ENCODE data around the gene DOCK11.
"Not testable (repeated sequence)": the region's sequence is repeated elsewhere in the genome, so short reads cannot be mapped to it uniquely, and the experiment has no call there.

DOCK11 gene

DNA sequence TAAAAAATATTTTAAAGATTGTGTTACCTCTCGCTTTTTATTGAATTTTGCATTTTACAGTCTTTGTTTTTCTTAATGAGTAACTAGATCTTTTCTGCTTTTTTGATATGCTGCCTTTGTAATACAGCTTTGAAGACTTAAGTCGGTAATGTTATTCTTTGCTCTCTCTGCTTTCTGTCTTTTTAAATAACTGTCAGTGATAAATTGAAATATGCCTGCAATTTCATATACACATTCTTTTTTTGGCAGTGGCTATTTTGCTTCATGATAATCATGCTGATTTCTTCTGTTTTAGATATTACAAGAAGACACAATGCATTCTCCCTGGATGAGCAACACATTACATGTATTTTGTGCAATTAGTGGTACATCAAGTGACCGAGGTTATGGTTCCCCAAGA, 189.8 kb downstream of the DOCK11 start:
- no peak for DNase-seq (ENCODE audit: low read depth, low spot score)

DNA sequence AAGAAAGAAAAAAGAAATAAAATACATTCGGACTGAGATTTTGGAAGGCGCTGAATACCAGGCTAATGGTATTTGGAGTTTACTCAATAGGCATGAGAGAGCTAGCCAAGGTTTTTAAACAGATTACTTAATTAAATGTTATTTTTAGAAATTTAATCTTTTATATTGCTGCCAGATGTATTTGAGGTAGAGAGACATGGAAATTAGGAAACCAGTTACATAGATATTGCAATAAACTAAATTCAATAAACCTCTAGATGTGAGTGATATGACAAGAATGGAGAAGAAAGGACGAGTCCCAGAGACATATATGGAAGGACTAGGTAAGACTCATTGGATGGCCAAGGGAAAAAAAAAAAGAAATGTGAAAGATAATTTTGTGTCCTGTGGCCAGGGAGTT, 193.3 kb downstream of the DOCK11 start:
- DNase-seq (ENCODE audit: low read depth, low spot score): no peak

DNA sequence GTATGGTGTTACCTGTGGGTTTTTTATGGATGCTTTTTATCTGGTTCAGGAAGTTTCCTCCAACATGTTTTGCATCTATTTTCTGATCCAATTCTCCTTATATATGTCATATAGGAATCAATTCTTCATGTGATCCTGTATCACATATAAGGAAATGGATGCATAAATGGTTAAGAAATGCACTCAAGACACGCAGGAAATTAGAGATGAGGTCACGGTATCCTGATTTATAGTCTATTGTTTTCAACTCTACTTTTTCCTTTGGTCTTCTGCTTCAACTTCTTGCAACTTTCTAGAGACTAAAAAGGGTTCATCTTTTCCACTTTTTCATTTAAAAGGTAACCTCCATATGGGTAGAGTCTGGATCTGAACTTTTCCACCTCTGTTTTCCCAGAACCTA, 198.2 kb downstream of the DOCK11 start:
- no peak for DNase-seq (ENCODE audit: low read depth, low spot score)

DNA sequence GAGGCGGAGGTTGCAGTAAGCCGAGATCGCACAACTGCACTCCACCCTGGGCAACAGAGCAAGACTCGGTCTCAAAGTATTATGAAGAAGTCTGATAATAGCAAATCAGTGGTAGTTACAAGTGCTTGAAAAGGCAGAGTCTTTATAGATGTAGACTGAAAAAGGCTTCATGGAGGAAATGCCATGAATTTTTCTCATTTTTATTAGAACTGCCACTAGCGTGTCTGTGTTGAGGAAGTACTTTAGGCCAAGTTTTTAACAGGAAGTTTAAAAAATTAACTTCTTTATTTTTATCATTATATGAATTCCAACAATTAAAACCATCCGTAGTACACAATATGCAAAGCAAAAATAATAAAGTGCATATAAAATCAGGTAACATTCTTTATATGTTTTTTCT, 199.0 kb downstream of the DOCK11 start:
- no peak for DNase-seq (ENCODE audit: low read depth, low spot score)

DNA sequence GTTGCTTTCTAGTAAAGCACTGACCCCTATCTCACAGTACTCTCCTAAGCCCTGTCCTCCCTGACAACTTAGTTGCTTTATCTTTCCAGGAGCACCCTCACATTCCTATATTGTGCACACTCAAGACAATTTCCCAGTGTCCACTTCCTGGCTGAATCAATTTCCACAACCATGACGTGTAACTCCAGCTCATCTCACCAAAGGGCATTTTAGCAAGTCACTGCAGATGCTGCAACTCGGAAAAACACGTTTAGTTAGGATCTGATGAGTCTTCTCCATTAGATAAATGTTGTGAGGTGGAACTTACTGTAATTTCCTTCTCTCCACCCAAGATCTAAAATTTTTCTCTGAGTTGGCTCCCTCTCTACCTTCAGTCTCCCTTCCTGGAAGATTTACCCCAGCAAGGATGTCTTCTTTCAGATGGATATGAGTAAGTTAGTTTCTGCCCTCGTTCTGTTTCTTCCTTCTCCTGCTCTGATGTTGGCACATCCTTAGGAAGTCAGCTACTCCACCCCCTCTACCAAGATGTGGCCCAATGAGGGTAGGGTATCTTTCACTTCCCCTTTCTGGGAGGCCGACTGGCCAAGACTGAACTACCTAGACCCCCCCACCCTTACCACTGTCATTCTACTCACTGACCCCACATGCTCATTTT, 203.0 kb downstream of the DOCK11 start:
- no peak for DNase-seq (ENCODE audit: low read depth, low spot score)

DNA sequence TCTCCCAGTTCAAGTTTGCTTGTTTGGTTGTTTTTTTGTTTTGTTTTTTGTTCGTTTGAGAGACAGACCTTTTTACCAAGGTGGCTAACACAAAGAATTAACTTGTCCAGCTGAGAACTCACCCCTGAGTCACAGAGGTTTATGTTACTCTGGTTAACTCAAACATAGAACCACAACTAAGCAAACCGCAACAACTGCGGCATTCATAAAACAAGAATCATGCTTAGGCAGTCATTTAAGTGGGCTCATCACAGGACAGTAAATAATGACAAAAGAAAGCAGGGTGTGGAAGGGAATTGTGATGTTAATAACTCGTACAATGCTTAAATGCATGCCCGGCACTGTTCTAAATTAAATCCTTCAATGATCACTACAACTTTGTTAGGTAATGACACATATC, 207.1 kb downstream of the DOCK11 start:
- no peak for DNase-seq (ENCODE audit: low read depth, low spot score)

DNA sequence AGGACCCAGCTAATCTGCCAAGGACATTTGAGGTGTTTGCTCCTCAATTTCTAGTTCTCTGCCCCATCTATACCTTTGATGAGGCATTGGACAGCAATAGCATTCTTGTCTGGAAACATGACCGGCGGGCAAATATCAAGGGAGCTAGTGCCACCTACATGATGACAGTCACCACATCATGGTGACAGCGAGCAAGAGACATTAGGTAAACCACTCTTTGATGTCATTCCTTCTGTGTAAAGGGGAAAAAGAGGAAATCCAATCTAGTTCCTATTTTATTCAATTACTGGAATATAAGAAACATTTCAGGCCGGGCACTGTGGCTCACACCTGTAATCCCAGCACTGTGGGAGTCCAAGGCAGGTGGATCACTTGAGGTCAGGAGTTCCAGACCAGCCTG, 211.1 kb downstream of the DOCK11 start:
- DNase-seq (ENCODE audit: low read depth, low spot score): no peak

DNA sequence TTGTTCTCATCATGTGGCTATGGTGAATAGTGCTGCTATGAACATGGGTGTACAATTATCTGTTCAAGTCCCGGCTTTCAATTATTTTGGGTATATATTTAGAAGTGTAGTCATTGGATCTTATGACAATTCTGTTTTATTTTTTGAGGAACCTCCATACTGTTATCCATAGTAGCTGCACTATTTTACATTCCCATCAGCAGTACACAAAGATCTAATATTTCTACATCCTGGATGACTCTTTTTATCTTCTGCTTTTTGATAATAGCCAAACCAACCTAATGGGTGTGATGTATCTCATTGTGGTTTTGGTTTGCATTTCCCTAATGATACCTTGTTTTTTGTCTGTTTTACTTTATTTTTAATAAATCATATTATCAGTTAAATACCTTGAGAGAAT, 218.9 kb downstream of the DOCK11 start:
- DNase-seq (ENCODE audit: low read depth, low spot score): no peak

DNA sequence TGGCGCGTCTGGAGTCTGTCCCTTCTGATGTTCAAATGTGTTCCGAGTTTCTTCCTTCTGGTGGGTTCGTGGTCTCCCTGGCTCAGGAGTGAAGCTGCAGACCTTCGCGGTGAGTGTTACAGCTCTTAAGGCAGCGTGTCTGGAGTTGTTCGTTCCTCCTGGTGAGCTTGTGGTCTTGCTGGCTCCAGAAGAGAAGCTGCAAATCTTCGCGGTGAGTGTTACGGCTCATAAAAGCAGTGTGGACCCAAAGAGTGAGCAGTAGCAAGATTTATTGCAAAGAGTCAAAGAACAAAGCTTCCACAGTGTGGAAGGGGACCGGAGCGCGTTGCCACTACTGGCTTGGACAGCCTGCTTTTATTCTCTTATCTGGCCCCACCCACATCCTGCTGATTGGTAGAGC, 220.3 kb downstream of the DOCK11 start:
- not testable (repeated sequence) for DNase-seq (ENCODE audit: low read depth, low spot score)

DNA sequence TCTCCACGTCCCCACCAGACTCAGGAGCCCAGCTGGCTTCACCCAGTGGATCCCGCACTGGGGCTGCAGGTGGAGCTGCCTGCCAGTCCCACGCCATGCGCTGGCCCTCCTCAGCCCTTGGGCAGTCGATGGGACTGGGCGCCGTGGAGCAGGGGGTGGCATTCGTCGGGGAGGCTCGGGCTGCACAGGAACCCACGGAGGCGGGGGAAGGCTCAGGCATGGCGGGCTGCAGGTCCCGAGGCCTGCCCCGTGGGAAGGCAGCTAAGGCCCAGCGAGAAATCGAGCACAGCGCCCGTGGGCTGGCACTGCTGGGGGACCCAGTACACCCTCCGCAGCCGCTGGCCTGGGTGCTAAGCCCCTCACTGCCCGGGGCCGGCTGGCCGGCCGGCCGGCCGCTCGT, 221.2 kb downstream of the DOCK11 start:
- not testable (repeated sequence) for DNase-seq (ENCODE audit: low read depth, low spot score)

DNA sequence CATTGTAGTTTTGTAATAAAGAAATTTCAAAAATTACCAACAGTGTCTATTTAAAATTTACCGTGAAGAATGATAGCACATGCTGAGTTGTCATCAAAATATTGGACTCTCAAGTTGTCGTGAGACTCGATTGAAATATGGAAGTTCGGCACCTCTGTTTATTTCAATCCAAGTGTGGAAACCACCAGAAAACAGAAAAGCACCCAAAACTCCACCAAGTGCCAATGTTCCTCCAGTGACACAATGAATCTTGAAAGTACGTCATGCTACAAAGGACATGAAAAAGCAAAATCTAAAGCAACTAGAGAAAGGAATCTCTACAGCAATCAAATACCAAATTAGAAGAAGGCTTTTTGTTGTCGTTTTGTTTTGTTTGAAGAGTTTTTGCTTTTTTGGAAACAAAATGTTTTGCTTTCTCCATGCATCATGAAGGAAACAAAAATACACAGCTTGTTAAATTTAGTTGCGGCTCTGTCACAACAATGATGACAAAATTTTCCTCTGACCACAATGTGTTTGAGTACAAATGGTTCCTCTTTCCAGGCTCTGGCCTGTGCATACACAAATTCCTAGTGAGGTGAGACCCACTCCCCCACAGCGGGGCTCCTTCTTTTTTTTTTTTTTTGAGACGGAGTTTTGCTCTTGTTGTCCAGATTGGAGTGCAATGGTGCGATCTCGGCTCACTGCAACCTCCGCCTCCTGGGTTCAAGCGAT, 222.2 kb downstream of the DOCK11 start:
- DNase-seq (ENCODE audit: low read depth, low spot score): no peak

DNA sequence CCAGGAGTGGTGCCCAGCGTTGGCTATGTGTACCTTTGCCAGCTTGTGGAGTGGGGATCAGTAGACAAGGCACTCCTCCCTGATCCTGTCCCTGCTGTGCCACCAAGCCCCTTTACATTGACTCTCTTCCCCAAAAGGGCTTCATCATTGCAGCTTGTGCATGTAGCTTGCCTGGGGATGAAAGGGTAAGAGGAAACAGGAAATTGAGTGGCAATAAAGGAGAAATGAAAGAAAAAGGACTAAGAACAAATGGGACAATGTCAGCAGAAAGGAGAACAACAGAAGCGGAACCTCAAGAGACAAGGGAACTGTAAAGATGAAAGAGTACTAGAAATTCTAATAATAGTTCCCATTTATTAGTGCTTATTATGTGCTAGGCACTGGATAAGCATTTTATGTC, 223.1 kb downstream of the DOCK11 start:
- no peak for DNase-seq (ENCODE audit: low read depth, low spot score)

DNA sequence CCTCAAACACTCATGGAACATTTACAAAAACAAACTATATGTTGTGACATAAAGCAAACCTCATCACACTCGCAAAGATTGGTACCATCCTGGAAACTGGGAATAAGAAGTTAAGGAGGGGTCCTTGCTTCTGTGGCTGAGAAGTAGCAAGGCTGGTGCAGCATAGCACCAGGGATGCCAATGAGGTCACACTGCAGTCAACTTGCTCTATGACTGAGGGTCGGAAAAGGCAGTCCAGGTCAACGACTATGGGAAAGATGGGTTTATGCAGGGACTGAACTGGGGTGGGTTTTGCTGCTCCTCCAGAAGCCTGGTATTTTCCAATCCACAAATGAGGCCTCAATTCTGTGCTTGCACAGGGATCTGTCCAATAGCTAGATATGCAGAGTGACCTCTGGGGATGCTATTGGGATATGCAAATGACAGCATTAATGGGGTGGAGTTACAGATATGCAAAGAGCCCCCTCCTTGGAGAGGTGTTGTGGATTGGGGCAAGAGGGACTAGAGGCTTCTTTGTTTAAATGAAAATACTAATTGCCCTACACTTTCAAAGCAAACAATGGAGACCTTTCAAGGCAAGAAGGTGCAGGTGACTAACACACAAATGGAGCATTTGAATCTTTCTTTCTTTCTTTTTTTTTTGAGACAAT, 224.6 kb downstream of the DOCK11 start:
- no peak for DNase-seq (ENCODE audit: low read depth, low spot score)

DNA sequence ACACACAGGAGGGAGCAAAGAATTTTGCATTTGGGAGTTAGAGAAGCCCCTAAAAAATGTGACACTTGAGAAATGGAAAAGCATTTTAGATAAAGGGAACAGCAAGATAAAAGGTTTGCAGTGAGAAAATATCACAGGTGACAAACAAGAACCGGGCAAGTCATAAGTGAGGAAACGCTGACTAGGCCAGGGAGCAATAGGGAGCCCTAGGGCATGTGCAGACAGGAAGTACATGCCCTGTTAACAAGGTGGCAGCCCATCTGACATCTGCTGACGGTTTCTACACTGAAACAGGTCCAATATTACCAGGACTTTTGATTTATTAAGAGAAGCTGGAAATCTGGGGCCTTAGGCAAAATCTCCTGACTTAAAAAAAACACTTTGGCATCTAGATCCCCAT, 227.8 kb downstream of the DOCK11 start:
- no peak for DNase-seq (ENCODE audit: low read depth, low spot score)

DNA sequence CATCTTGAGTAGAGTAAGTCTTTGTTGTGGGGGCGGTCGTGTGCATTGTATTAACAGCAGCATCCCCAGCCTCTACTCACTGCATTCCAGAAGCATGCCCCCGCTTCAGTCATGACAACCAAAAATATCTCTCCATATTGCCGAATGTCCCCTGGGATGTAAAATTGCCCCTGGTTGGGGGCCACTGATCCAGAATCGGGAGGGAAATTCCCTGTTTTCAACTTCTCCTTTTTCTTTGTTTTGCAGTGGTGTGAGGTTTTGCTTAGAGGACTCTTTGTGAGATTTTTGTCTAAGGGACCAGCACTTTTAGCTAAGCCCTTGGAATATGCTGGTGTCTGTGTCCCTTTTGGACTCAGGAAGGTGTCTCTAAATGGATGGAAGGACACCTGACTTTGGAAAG, 228.8 kb downstream of the DOCK11 start:
- no peak for DNase-seq (ENCODE audit: low read depth, low spot score)

DNA sequence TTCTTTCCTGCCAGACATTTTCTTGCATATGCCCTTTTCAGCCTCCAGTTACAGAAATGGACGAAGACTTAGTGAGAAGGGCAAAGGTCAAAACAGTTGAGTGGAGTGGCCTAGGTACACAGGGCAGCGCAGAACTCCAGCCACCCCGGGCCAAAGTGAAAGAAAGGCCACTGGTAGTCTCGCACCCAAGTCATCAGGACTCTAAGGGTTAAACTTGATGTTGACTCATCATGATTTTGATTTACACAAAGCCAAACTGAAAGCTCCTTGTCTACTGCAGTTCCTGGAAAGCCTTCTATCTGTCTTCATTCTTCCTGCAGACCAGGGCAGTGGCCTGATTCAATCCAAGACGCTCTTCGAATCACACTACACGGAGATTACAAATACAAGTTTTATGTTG, 229.2 kb downstream of the DOCK11 start:
- no peak for DNase-seq (ENCODE audit: low read depth, low spot score)

DNA sequence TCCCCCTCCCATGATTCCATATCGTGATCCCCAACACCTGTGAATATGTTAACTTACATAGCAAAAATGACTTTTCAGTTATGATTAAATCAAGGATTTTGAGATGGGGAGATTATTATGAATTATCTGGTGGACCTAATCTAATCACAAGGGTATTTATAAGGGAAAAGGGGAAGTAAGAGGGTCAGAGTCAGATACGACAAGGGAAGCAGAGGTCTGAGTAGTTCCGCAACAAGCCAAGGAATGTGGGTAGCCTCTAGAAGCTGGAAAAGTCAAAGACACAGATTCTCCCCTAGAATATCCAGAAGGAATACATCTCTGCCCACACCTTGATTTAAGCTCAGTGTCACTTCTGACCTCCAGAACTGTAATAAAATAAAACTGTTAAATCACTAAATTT, 230.8 kb downstream of the DOCK11 start:
- DNase-seq (ENCODE audit: low read depth, low spot score): no peak

DNA sequence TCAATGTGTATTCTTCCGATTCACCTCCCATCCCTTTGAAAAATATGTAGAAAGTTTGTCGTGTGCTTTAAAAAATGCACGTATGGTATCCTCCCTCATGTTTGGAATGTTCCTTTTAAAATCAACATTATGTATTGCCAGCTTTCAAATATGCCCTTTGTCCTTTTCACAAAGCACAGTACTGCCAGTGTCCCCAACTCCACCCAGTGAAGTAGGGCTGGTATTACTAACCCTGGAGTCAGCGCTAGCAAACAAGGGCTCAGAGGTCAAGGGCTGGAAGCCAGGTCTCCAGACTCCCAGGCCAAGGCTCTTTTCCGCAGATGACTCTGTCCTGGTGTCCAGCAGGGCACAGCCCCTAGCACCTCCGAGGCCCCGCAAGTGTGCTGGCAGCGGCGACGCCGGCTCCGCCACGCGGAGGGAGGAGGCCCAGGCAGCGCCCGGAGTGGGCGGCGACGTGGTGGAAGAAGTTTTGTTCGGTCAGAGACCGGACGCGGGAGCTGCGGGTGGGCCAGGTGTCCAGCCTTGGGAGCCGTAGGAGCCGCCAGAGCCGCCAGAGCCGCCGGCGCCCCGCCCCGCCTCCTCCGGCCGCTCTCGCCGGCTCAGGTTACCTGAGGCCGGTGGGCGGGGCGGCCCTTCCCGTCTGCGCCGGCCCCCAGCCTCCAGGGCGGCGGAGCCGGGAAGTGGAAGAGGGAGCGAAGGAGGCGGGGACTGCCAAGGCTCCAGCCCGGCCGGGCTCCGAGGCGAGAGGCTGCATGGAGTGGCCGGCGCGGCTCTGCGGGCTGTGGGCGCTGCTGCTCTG, 231.5 kb downstream of the DOCK11 start, which contains the start of gene IL13RA1:
Gene IL13RA1, plus strand, starts transcription at position 720 of the 799 bp plus-strand sequence. Its CDS starts 33 bp downstream, at position 753.
- peak; percentile 52 for DNase-seq (ENCODE audit: low read depth, low spot score)

DNA sequence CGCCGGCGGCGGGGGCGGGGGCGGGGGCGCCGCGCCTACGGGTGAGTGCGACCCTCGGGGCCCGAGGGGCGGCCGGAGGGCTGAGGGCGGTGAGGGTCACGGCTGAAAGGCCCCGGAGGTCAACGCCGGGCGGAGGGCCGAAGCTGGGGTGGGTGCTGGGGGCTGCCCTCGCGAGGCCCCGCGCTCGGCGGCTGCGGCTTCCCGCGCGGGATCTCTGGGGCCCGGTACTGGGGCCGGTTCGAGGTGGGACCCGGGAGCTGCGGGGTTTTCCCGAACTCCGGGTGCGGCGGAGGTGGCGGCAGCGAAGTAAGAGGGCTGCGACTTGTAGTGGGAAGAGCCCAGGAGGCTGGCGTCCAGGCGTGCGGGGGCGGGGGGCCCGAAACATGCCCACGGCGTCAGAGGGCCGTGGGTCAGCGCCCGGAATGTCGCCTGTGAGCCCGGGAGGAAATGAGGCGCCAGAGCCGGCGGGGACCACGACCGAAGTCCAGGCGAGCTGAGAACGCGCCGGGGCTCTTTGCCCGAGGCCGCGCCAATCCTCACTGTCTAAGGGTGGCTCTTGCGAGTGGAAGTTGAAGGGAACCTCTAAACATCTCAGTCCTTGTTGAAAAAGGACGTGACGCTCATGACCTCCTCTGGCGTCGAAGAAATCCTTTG, 232.2 kb downstream of the DOCK11 start:
- no peak for DNase-seq (ENCODE audit: low read depth, low spot score)

DNA sequence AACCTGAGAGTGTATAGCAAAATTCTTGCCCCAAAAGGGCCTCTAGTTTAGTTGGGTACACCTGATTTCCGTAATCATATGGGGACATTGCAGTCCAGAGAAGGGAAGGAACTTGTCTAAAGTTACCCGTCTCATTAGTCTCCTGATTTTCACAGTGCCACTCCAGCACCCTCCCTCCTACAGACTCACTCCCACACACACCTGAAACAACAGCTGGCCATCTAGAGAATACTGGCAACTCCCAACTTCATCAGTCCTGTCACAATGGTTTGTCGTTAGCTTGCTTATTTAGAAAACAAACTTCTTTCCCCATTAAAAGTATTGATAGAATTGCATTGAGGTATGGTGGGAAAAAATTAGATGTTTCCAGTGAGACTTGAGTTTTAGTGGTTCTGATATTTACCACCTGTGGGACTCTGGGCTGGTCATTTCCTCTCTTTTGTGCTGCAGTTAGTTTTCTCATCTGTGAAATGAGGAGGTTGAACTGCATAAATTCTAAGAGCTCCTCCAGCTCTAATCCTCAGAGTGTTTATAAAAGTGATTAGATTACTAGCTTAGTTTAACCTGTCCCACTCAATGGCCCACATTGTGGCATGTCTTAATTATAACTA, 233.5 kb downstream of the DOCK11 start:
- DNase-seq (ENCODE audit: low read depth, low spot score): no peak

Data from smooth muscle cell of the brain vasculature (primary cell).